IMR-90 (cell line): Measurements from ENCODE around the gene DAAM2. TPM values are rescaled to one million over a fixed set of nuclear protein-coding genes. Genes with fewer than 3 reads are reported as not detected.

Experiments
- ATAC-seq: fragments of 200-7000 bp; cut with Tn5 transposase; 2 replicates; pipeline ENCODE4 v1.9.1; 2020; ENCODE audit warnings: low read depth, mild to moderate bottlenecking, moderate library complexity
- BruUV-seq: library from RNA; stranded (reverse); fragments of 400-500 nt; replicated peaks from 2 replicates; lab custom pipeline; 2021; lab: Mats Ljungman, UMichigan
- CTCF ChIA-PET: fragments of 300-600 bp; formaldehyde crosslinking; extraction: SDS; loops from one replicate; lab custom pipeline; 2021; ENCODE audit warnings: antibody characterized with exemption; lab: Yijun Ruan, JAX
- POLR2A ChIA-PET: fragments of 300-600 bp; sonication (Branson Sonifier 250); formaldehyde crosslinking; loops from one replicate; lab custom pipeline; 2022; ENCODE audit warnings: antibody characterized with exemption; ENCODE audit not compliant: unreplicated experiment; lab: Charles Lee
- DNase-seq: peaks from one replicate; pipeline ENCODE4 v3.0.0; 2013
- H2AFZ ChIP-seq: replicated peaks from 2 replicates; pipeline ENCODE3; 2013; ENCODE audit warnings: low read length, mild to moderate bottlenecking; ENCODE audit not compliant: poor library complexity
- H2AK5ac ChIP-seq: 2 replicates; pipeline ENCODE4 v1.6.1; 2013; ENCODE audit warnings: low read depth, low read length, inconsistent platforms
- H2AK9ac ChIP-seq: replicated peaks from 2 replicates; pipeline ENCODE3; 2013; ENCODE audit warnings: mild to moderate bottlenecking, low read depth, low read length, moderate library complexity; ENCODE audit not compliant: poor library complexity
- H2BK120ac ChIP-seq: 2 replicates; pipeline ENCODE4 v1.6.1; 2013; ENCODE audit warnings: low read depth, low read length, inconsistent platforms
- H2BK15ac ChIP-seq: 3 replicates; pipeline ENCODE4 v1.6.1; 2013; ENCODE audit warnings: low read depth, low read length, inconsistent platforms
- H2BK20ac ChIP-seq: 2 replicates; pipeline ENCODE4 v1.6.1; 2013; ENCODE audit warnings: low read depth, mild to moderate bottlenecking, inconsistent platforms, low read length, moderate library complexity
- H2BK5ac ChIP-seq: 2 replicates; pipeline ENCODE4 v1.6.1; 2013; ENCODE audit warnings: mild to moderate bottlenecking, low read depth, low read length, inconsistent platforms; ENCODE audit not compliant: poor library complexity, severe bottlenecking
- H3K14ac ChIP-seq: replicated peaks from 2 replicates; pipeline ENCODE4 v1.6.1; 2013; ENCODE audit warnings: low read depth, low read length, inconsistent platforms
- H3K18ac ChIP-seq: 2 replicates; pipeline ENCODE4 v1.6.1; 2013; ENCODE audit warnings: low read depth, low read length, control low read depth
- H3K23ac ChIP-seq: 2 replicates; pipeline ENCODE4 v1.6.1; 2013; ENCODE audit warnings: low read depth, low read length, inconsistent platforms
- H3K27ac ChIP-seq: 2 replicates; pipeline ENCODE4 v1.5.1; 2013; ENCODE audit warnings: mild to moderate bottlenecking, control low read depth, low read length; ENCODE audit not compliant: insufficient read depth
- H3K27me3 ChIP-seq: 2 replicates; pipeline ENCODE4 v1.6.1; 2013; ENCODE audit warnings: low read length; ENCODE audit not compliant: control insufficient read depth, insufficient read depth
- H3K36me3 ChIP-seq: 2 replicates; pipeline ENCODE4 v1.6.1; 2013; ENCODE audit warnings: low read length, mixed read lengths; ENCODE audit not compliant: control insufficient read depth, insufficient read depth
- H3K4ac ChIP-seq: 2 replicates; pipeline ENCODE4 v1.6.1; 2013; ENCODE audit warnings: low read depth, low read length, inconsistent platforms
- H3K4me1 ChIP-seq: 2 replicates; pipeline ENCODE4 v1.6.1; 2013; ENCODE audit warnings: low read length, mixed read lengths; ENCODE audit not compliant: control insufficient read depth, insufficient read depth
- H3K4me2 ChIP-seq: 2 replicates; pipeline ENCODE4 v1.6.1; 2013; ENCODE audit warnings: low read depth, mild to moderate bottlenecking, control low read depth, low read length, moderate library complexity
- H3K4me3 ChIP-seq: 2 replicates; pipeline ENCODE4 v1.5.1; 2013; ENCODE audit warnings: low read depth, mild to moderate bottlenecking, control low read depth, low read length, moderate library complexity; ENCODE audit not compliant: insufficient read depth
- H3K56ac ChIP-seq: 2 replicates; pipeline ENCODE4 v1.6.1; 2013; ENCODE audit warnings: low read length, inconsistent platforms; ENCODE audit not compliant: insufficient read depth; ENCODE audit errors: extremely low read depth
- H3K79me1 ChIP-seq, 2 experiments: 2 replicates each; pipeline ENCODE4 v1.6.1; 2013; ENCODE audit warnings: low read length in 2 of 2, inconsistent platforms in 1 of 2, low read depth in 1 of 2
- H3K9ac ChIP-seq: 2 replicates; pipeline ENCODE4 v1.6.1; 2013; ENCODE audit warnings: low read depth, low read length, control low read depth
- H3K9me1 ChIP-seq: 2 replicates; pipeline ENCODE4 v1.6.1; 2013; ENCODE audit warnings: low read length, inconsistent platforms; ENCODE audit not compliant: insufficient read depth
- H3K9me3 ChIP-seq: 2 replicates; pipeline ENCODE4 v1.6.1; 2013; ENCODE audit warnings: low read length; ENCODE audit not compliant: control insufficient read depth, insufficient read depth
- H4K20me1 ChIP-seq: 2 replicates; pipeline ENCODE4 v1.6.1; 2013; ENCODE audit warnings: low read length, inconsistent platforms; ENCODE audit not compliant: insufficient read depth
- H4K5ac ChIP-seq: 2 replicates; pipeline ENCODE4 v1.6.1; 2013; ENCODE audit warnings: mild to moderate bottlenecking, low read depth, low read length, control low read depth
- H4K8ac ChIP-seq, 2 experiments: 2 replicates each; pipeline ENCODE4 v1.6.1; 2013; ENCODE audit warnings: low read depth in 2 of 2, low read length in 2 of 2, control low read depth in 1 of 2, inconsistent platforms in 1 of 2
- H4K91ac ChIP-seq: 2 replicates; pipeline ENCODE4 v1.6.1; 2013; ENCODE audit warnings: low read depth, low read length, inconsistent platforms; ENCODE audit not compliant: insufficient read depth
- BHLHE40 ChIP-seq: fragments of 150-350 bp; IDR thresholded peaks from 2 replicates; pipeline ENCODE4 v1.6.1; 2016; ENCODE audit warnings: mild to moderate bottlenecking, low read depth, low read length
- CEBPB ChIP-seq: IDR thresholded peaks from 2 replicates; pipeline ENCODE4 v1.6.1; 2012; ENCODE audit warnings: low read depth, low read length, improper control_type of control experiment
- CHD1 ChIP-seq: IDR thresholded peaks from 2 replicates; pipeline ENCODE4 v1.6.1; 2012; ENCODE audit warnings: low read depth, low read length, improper control_type of control experiment
- ELK1 ChIP-seq: fragments of 150-350 bp; IDR thresholded peaks from 2 replicates; pipeline ENCODE4 v1.6.1; 2016; ENCODE audit warnings: low read depth, mild to moderate bottlenecking, low read length, moderate library complexity, borderline replicate concordance
- FOS ChIP-seq: fragments of 150-350 bp; IDR thresholded peaks from 2 replicates; pipeline ENCODE4 v1.6.1; 2016; ENCODE audit warnings: low read depth, low read length
- MAFK ChIP-seq: IDR thresholded peaks from 2 replicates; pipeline ENCODE4 v1.6.1; 2012; ENCODE audit warnings: low read depth, low read length, improper control_type of control experiment
- MAZ ChIP-seq: IDR thresholded peaks from 2 replicates; pipeline ENCODE4 v1.6.1; 2012; ENCODE audit warnings: low read depth, mild to moderate bottlenecking, low read length, improper control_type of control experiment, moderate library complexity, borderline replicate concordance
- MXI1 ChIP-seq: IDR thresholded peaks from 2 replicates; pipeline ENCODE4 v1.6.1; 2012; ENCODE audit warnings: low read depth, mild to moderate bottlenecking, low read length, moderate library complexity, borderline replicate concordance
- NFE2L2 ChIP-seq: fragments of 150-350 bp; IDR thresholded peaks from 2 replicates; pipeline ENCODE4 v1.6.1; 2016; ENCODE audit warnings: low read depth, mild to moderate bottlenecking, low read length
- POLR2A ChIP-seq: IDR thresholded peaks from 2 replicates; pipeline ENCODE4 v1.6.1; 2012; ENCODE audit warnings: mild to moderate bottlenecking, low read depth, low read length
- RAD21 ChIP-seq: IDR thresholded peaks from 2 replicates; pipeline ENCODE4 v1.6.1; 2012; ENCODE audit warnings: low read length, improper control_type of control experiment
- RCOR1 ChIP-seq: IDR thresholded peaks from 2 replicates; pipeline ENCODE4 v1.6.1; 2012; ENCODE audit warnings: mild to moderate bottlenecking, low read length, improper control_type of control experiment; ENCODE audit not compliant: insufficient replicate concordance
- RFX5 ChIP-seq: IDR thresholded peaks from 2 replicates; pipeline ENCODE4 v1.8.0; 2012; ENCODE audit warnings: low read depth, mild to moderate bottlenecking, low read length, moderate library complexity
- SMC3 ChIP-seq: fragments of 150-350 bp; IDR thresholded peaks from 2 replicates; pipeline ENCODE4 v1.6.1; 2016; ENCODE audit warnings: low read depth, mild to moderate bottlenecking, antibody characterized with exemption, low read length, moderate library complexity
- WGBS, 2 experiments: methylation state at CpG; one replicate each; pipeline versions ENCODE4 v1.1.5 to v1.1.7; 2013; ENCODE audit warnings: missing lambda C conversion rate in 2 of 2; ENCODE audit not compliant: insufficient read length in 1 of 2; ENCODE audit errors: extremely low coverage in 2 of 2; 5-methylcytosine and 5-hydroxymethylcytosine counted together
- dilution Hi-C: fragments of 300-500 bp; cut with HindIII; formaldehyde crosslinking; loops from one replicate; pipeline ENCODE4 v1.14.3; 2018; ENCODE audit warnings: low sequenced_read_pairs; ENCODE audit not compliant: unreplicated experiment
- in situ Hi-C: fragments of 300-500 bp; cut with MboI; formaldehyde crosslinking; loops from 3 replicates; pipeline ENCODE4 v1.14.3; 2019; ENCODE audit warnings: low sequenced_read_pairs, inconsistent platforms, mixed read lengths
- intact Hi-C: fragments of 100-400 bp; cut with micrococcal nuclease; formaldehyde crosslinking; loops from 2 replicates; pipeline ENCODE4 v1.10.0; 2022
- polyA plus RNA-seq, 3 experiments: library from polyadenylated mRNA; depleted of rRNA; stranded (reverse); fragments of >200 nt; gene quantifications; 2 replicates each; pipeline ENCODE4 v1.2.3, GENCODE V29; 2012; ENCODE audit warnings: low replicate concordance in 1 of 3
- total RNA-seq: library from RNA; depleted of rRNA; stranded (reverse); fragments of >200 nt; gene quantifications from 2 replicates; pipeline ENCODE4 v1.2.3, GENCODE V29; 2012
- TF ChIP-seq, protein P1 (sequence below): fragments of 150-350 bp; IDR thresholded peaks from 2 replicates; pipeline ENCODE4 v1.6.1; 2017; ENCODE audit warnings: mild to moderate bottlenecking, antibody characterized with exemption, low read length, low read depth
- TF ChIP-seq, protein P2 (sequence below): conservative IDR thresholded peaks from 2 replicates; pipeline ENCODE4 v1.5.1; 2012; ENCODE audit warnings: mild to moderate bottlenecking, low read depth, low read length, improper control_type of control experiment

The DAAM2 gene
- total and polyA plus RNA-seq, 2 of the 4 experiments (the other 2 are of a cell fraction), result 11.2 to 12.9 TPM

- Histone ChIP-seq H2BK120ac (no peak overlapping the region), H3K36me3 (no peaks in the 10 kb centered on the region), H4K5ac (no peak overlapping the region), H3K4me3 (no peak overlapping the region), H3K4me1 (peaks cover 4% of the 10 kb centered on the region; the same call in 1 of the 2 replicates), H2AK5ac (no peak overlapping the region), H3K18ac (no peak overlapping the region), H3K4ac (no peak overlapping the region), H2BK20ac (no peak overlapping the region), H4K91ac (no peak overlapping the region), H2BK15ac (no peak overlapping the region), H3K4me2 (no peak overlapping the region), H3K79me1 (no peaks in the 10 kb centered on the region), H3K27ac (no peak overlapping the region), H2AFZ (no peak overlapping the region), H3K9me1 (no peaks in the 10 kb centered on the region), H3K56ac (no peak overlapping the region), H2AK9ac (no peak overlapping the region), H3K27me3 (peaks cover 18% of the 10 kb centered on the region), H4K8ac (no peak overlapping the region), H3K23ac (no peak overlapping the region), H3K9ac (no peak overlapping the region), H4K20me1 (no peaks in the 10 kb centered on the region; the same call in 1 of the 2 replicates), H3K14ac (no peak overlapping the region), H2BK5ac (no peak overlapping the region), H3K9me3 (no peaks in the 10 kb centered on the region)
- ATAC-seq, result no peak
- in situ Hi-C loops, result no loop called here
- intact Hi-C loops, result no loop called here
- WGBS, 2 experiments, result no CpG with 5 or more reads among the region's 7 CpGs
- no TSS peak for BruUV-seq
- POLR2A ChIA-PET, result no interaction called here
- CTCF ChIA-PET, result interaction anchor here (0.6 to 0.7 kb wide), 4 partner anchors 9 to 1567 kb away, joined by 3 to 8 read pairs (median 4); partner anchors contain the start of gene MOCS1
- TF ChIP-seq MAZ, result no peak
- TF ChIP-seq RAD21, result no peak
- TF ChIP-seq NFE2L2, result no peak
- TF ChIP-seq, protein P1, sequence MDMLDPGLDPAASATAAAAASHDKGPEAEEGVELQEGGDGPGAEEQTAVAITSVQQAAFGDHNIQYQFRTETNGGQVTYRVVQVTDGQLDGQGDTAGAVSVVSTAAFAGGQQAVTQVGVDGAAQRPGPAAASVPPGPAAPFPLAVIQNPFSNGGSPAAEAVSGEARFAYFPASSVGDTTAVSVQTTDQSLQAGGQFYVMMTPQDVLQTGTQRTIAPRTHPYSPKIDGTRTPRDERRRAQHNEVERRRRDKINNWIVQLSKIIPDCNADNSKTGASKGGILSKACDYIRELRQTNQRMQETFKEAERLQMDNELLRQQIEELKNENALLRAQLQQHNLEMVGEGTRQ, result no peak
- TF ChIP-seq RCOR1, result no peak
- TF ChIP-seq FOS, result no peak
- no peak for TF ChIP-seq BHLHE40
- TF ChIP-seq ELK1, result no peak
- no peak for TF ChIP-seq MXI1
- no peak for TF ChIP-seq SMC3
- no peak for TF ChIP-seq MAFK
- TF ChIP-seq CHD1, result no peak
- no peak for TF ChIP-seq CEBPB
- no peak for TF ChIP-seq POLR2A
- TF ChIP-seq, protein P2, sequence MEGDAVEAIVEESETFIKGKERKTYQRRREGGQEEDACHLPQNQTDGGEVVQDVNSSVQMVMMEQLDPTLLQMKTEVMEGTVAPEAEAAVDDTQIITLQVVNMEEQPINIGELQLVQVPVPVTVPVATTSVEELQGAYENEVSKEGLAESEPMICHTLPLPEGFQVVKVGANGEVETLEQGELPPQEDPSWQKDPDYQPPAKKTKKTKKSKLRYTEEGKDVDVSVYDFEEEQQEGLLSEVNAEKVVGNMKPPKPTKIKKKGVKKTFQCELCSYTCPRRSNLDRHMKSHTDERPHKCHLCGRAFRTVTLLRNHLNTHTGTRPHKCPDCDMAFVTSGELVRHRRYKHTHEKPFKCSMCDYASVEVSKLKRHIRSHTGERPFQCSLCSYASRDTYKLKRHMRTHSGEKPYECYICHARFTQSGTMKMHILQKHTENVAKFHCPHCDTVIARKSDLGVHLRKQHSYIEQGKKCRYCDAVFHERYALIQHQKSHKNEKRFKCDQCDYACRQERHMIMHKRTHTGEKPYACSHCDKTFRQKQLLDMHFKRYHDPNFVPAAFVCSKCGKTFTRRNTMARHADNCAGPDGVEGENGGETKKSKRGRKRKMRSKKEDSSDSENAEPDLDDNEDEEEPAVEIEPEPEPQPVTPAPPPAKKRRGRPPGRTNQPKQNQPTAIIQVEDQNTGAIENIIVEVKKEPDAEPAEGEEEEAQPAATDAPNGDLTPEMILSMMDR, result no peak
- TF ChIP-seq RFX5, result no peak
- no peak for DNase-seq
- dilution Hi-C loops, result no loop called here
These were observed 150.9 kb downstream of the DAAM2 start for GRCh38 chr6:39942903-39943580.
